Smooth muscle cell (in vitro differentiated cells): ENCODE results near the gene WWTR1. TPM values are rescaled to one million over a fixed set of nuclear protein-coding genes. Genes with fewer than 3 reads are reported as not detected.
A peak's percentile ranks its signal among the peaks of the same experiment; 100 is the strongest.

Source experiments
- DNase-seq: peaks from one replicate; lab custom pipeline; 2025; ENCODE audit not compliant: unreplicated experiment; lab: John Stamatoyannopoulos, UW
- H2AFZ ChIP-seq: fragments of 200-600 bp; sonication (generic); 2 replicates; pipeline ENCODE4 v1.6.0; 2016; ENCODE audit warnings: antibody characterized with exemption, low read depth, mild to moderate bottlenecking
- H3F3A ChIP-seq: fragments of 200-600 bp; sonication (generic); 2 replicates; pipeline ENCODE4 v1.6.0; 2017; ENCODE audit warnings: antibody characterized with exemption, low read depth
- H3K27ac ChIP-seq: fragments of 200-600 bp; sonication (generic); 2 replicates; pipeline ENCODE4 v1.5.1; 2016; ENCODE audit warnings: low read depth, mild to moderate bottlenecking
- H3K27me3 ChIP-seq: fragments of 200-600 bp; sonication (generic); 2 replicates; pipeline ENCODE4 v1.6.1; 2016; ENCODE audit warnings: low read depth, mild to moderate bottlenecking
- H3K36me3 ChIP-seq: fragments of 200-600 bp; sonication (generic); 2 replicates; pipeline ENCODE4 v1.5.1; 2016; ENCODE audit warnings: low read depth
- H3K4me1 ChIP-seq: fragments of 200-600 bp; sonication (generic); 2 replicates; pipeline ENCODE4 v1.5.1; 2016; ENCODE audit warnings: low read depth
- H3K4me2 ChIP-seq: fragments of 200-600 bp; sonication (generic); 2 replicates; pipeline ENCODE4 v1.6.0; 2016; ENCODE audit warnings: mild to moderate bottlenecking
- H3K4me3 ChIP-seq: fragments of 200-600 bp; sonication (generic); 2 replicates; pipeline ENCODE4 v1.5.1; 2016; ENCODE audit warnings: mild to moderate bottlenecking
- H3K79me2 ChIP-seq: fragments of 200-600 bp; sonication (generic); 2 replicates; pipeline ENCODE4 v1.6.0; 2016; ENCODE audit warnings: low read depth, mild to moderate bottlenecking
- H3K9ac ChIP-seq: fragments of 200-600 bp; sonication (generic); 2 replicates; pipeline ENCODE4 v1.6.0; 2016; ENCODE audit warnings: low read depth
- H3K9me3 ChIP-seq: fragments of 200-600 bp; sonication (generic); replicated peaks from 2 replicates; pipeline ENCODE4 v1.5.1; 2016; ENCODE audit warnings: low read depth
- H4K20me1 ChIP-seq: fragments of 200-600 bp; sonication (generic); 2 replicates; pipeline ENCODE4 v1.6.0; 2016; ENCODE audit warnings: low read depth
- WGBS: methylation state at CpG from one replicate; pipeline ENCODE4 v1.1.7; 2016; ENCODE audit warnings: low lambda C conversion rate; 5-methylcytosine and 5-hydroxymethylcytosine counted together
- polyA plus RNA-seq: library from polyadenylated mRNA; unstranded; fragments of >200 nt; fragmentation: Nextera tagmentation; extraction: Ambion mirVana; gene quantifications from 2 replicates; pipeline ENCODE4 v1.2.1, GENCODE V29; 2016
- total RNA-seq: library from RNA; depleted of rRNA; stranded (reverse); fragments of >200 nt; gene quantifications from 2 replicates; pipeline ENCODE4 v1.2.3, GENCODE V29; 2014
- TF ChIP-seq, protein P1 (sequence below): fragments of 200-600 bp; sonication (generic); IDR thresholded peaks from 2 replicates; pipeline ENCODE4 v1.5.1; 2017; ENCODE audit warnings: borderline replicate concordance, mild to moderate bottlenecking, antibody characterized with exemption; ENCODE audit not compliant: insufficient read depth, poor library complexity, severe bottlenecking

The WWTR1 gene
- total and polyA plus RNA-seq, 2 experiments from 2014 or later, result 38.4 to 55.6 TPM

DNA sequence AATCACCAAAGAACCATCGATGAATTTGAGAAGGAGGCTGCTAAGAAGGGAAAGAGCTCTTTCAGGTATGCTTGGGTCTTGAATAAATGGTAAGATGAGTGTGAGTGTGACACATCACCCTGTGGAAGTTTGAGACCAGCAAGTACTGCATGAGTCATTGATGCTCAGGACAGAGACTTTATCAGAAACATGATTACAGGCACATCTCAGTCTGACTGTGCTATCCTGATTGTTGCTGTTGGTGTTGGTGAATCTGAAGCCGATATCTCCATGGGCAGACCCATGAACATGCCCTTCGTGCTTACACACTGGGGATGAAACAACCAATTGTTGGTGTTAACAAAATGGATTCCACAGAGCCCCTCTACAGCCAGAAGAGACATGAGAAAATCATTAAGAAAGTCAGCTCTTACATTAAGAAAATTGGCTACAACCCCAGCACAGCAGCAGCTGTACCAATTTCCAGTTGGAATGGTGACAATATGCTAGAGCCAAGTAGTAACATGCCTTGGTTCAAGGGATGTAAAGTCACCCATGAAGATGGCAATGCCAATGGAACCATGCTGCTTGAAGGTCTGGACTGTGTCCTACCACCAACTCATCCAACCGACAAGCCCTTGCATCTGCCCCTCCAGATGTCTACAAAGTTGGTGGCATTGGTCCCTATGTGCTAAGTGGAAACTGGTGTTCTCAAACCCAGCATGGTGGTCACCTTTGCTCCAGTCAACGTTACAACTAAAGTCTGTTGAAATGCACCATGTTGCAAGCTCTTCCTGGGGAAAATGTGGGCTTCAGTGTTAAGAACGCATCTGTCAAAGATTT, 162.9 kb downstream of the WWTR1 start:
- H3K36me3 ChIP-seq, result no peaks in the 10 kb centered on the region
- H3K27ac ChIP-seq, result no peak overlapping the region
- no peaks in the 10 kb centered on the region for H3K4me1 ChIP-seq
- H4K20me1 ChIP-seq, result no peaks in the 10 kb centered on the region
- TF ChIP-seq, protein P1, sequence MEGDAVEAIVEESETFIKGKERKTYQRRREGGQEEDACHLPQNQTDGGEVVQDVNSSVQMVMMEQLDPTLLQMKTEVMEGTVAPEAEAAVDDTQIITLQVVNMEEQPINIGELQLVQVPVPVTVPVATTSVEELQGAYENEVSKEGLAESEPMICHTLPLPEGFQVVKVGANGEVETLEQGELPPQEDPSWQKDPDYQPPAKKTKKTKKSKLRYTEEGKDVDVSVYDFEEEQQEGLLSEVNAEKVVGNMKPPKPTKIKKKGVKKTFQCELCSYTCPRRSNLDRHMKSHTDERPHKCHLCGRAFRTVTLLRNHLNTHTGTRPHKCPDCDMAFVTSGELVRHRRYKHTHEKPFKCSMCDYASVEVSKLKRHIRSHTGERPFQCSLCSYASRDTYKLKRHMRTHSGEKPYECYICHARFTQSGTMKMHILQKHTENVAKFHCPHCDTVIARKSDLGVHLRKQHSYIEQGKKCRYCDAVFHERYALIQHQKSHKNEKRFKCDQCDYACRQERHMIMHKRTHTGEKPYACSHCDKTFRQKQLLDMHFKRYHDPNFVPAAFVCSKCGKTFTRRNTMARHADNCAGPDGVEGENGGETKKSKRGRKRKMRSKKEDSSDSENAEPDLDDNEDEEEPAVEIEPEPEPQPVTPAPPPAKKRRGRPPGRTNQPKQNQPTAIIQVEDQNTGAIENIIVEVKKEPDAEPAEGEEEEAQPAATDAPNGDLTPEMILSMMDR, result no peak
- H2AFZ ChIP-seq, result no peak overlapping the region
- no peaks in the 10 kb centered on the region for H3F3A ChIP-seq
- H3K27me3 ChIP-seq, result no peaks in the 10 kb centered on the region
- no peaks in the 10 kb centered on the region for H3K9me3 ChIP-seq
- no peak overlapping the region for H3K9ac ChIP-seq
- no peak overlapping the region for H3K4me3 ChIP-seq
- 90% methylated on average over 6 of the region's 6 CpGs for WGBS
- no peak for DNase-seq
- peak overlapping the region; percentile 27 for H3K4me2 ChIP-seq
- H3K79me2 ChIP-seq, result no peaks in the 10 kb centered on the region

DNA sequence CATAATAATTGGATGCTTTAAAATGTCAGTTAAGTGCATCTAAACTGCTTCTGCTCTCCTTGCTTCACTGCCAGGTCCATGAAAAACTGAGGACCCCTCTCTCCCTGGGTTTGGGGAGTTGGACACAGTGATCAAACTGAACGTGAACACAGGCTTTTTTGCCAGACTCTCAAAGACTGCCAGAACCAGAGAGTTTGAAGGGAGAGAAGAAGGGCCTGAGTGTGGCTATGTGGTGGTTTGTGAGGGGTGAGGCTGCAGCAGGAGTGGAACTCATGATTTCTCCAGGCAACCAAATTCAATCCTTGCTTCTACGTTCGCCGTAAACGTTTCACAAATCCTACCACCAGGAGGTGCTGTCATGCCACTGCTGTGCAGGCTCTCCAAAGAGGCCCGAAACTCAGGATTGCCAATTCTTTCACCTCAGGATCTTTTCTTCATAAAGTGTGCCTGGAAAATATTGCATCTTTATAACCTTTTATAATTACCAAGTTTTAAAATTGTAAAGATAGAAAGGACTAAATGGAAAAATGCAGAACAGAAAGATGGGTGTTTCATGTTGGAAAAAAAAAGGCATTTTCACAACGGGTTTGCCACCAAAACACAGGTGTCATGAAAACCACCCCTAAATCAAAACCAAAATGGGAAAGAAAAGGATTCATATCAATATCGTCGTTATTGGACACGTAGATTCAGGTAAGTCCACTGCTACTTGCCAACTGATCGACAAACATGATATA, 163.6 kb downstream of the WWTR1 start:
- Histone ChIP-seq H3K36me3 (no peaks in the 10 kb centered on the region), H3K9me3 (no peaks in the 10 kb centered on the region), H3K27me3 (no peaks in the 10 kb centered on the region), H3K79me2 (no peaks in the 10 kb centered on the region), H3K9ac (no peak overlapping the region), H3K4me3 (no peak overlapping the region), H3K4me2 (peak overlapping the region; percentile 27), H3K27ac (no peak overlapping the region), H3F3A (no peaks in the 10 kb centered on the region), H2AFZ (peak overlapping the region; percentile 53), H4K20me1 (no peaks in the 10 kb centered on the region), H3K4me1 (no peaks in the 10 kb centered on the region)
- TF ChIP-seq, protein P1, result peak; percentile 74
- 29% methylated on average over 11 of the region's 11 CpGs for WGBS
- DNase-seq, result no peak

DNA sequence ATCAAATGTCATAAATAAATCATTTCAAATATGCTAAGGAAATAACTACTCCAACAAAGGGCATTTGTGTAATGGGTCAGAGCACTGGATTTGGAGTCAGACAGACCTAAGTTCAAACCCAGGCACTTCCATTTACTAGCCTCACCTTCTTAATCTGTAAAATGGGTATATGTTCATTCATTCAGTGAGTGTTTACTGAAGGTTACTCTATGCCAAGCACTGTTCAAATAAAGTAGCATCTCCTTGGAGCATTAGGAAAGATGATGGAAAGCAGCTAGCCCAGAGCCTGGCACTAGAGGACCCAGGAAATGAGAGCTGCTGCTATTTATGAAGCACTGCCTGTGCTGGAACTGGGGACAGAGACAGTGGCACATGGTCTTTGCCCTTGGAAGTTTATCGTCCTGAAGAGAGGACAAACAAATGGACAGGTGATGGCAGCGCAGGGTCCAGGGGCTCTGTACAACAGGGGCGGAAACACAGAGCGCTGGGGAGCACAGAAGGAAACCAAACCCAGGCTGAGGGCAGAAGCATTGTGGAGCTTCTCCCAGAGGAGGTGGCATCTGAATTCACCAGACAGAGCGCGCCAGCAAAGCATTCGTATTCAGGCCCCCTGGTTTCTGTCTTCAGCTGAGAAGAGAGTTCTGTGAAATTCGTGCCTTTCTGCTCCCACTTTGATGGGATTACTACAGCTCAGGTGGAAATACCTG, 164.4 kb downstream of the WWTR1 start:
- no peaks in the 10 kb centered on the region for H3F3A ChIP-seq
- no peaks in the 10 kb centered on the region for H3K27me3 ChIP-seq
- H3K27ac ChIP-seq, result no peak overlapping the region
- no peak overlapping the region for H3K4me2 ChIP-seq
- H2AFZ ChIP-seq, result no peak overlapping the region
- H3K79me2 ChIP-seq, result no peaks in the 10 kb centered on the region
- H3K9me3 ChIP-seq, result no peaks in the 10 kb centered on the region
- no peak for DNase-seq
- WGBS, result 85% methylated on average over 8 of the region's 8 CpGs
- H3K4me1 ChIP-seq, result no peaks in the 10 kb centered on the region
- H3K36me3 ChIP-seq, result no peaks in the 10 kb centered on the region
- H4K20me1 ChIP-seq, result no peaks in the 10 kb centered on the region
- TF ChIP-seq, protein P1, result no peak
- no peak overlapping the region for H3K9ac ChIP-seq
- no peak overlapping the region for H3K4me3 ChIP-seq
